Liver (tissue), 3 donors: Measurements from ENCODE around the gene EGF.

Source experiments
- EGR1 ChIP-seq, 2 donors: IDR thresholded peaks; 2 replicates each; pipeline ENCODE4 v1.6.1; 2016 to 2018; ENCODE audit warnings: antibody characterized with exemption in 2 of 2, low read depth in 2 of 2
- GABPA ChIP-seq, 2 donors: IDR thresholded peaks in 1 of 2; conservative IDR thresholded peaks in 1 of 2; 2 replicates each; pipeline ENCODE4 v1.6.1; 2016; ENCODE audit warnings: antibody characterized with exemption in 2 of 2, mild to moderate bottlenecking in 1 of 2, moderate library complexity in 1 of 2
- RAD21 ChIP-seq, 2 donors: IDR thresholded peaks; 2 replicates each; pipeline ENCODE4 v1.6.1; 2016; ENCODE audit warnings: antibody characterized with exemption in 2 of 2, mild to moderate bottlenecking in 2 of 2
- REST ChIP-seq: IDR thresholded peaks from 2 replicates; pipeline ENCODE4 v1.6.1; 2016; ENCODE audit warnings: antibody characterized with exemption, mild to moderate bottlenecking
- TAF1 ChIP-seq: conservative IDR thresholded peaks from 2 replicates; pipeline ENCODE4 v1.6.1; 2016; ENCODE audit warnings: antibody characterized with exemption, mild to moderate bottlenecking
- YY1 ChIP-seq: IDR thresholded peaks from 2 replicates; pipeline ENCODE4 v1.6.1; 2016; ENCODE audit warnings: antibody characterized with exemption, mild to moderate bottlenecking
- TF ChIP-seq, protein P1 (sequence below): IDR thresholded peaks from 2 replicates; pipeline ENCODE4 v1.6.1; 2016; ENCODE audit warnings: antibody characterized with exemption
- TF ChIP-seq, protein P2 (sequence below): fragments of 150-350 bp; IDR thresholded peaks from 2 replicates; pipeline ENCODE4 v1.5.1; 2017; ENCODE audit warnings: improper control_type of control experiment, low read depth, low read length; ENCODE audit not compliant: missing input control
- donor health status: healthy.
- donor health status: healthy.

GRCh38 chr4:109998867-109999584 is 86.3 kb downstream of the EGF start:
- TF ChIP-seq, protein P1, sequence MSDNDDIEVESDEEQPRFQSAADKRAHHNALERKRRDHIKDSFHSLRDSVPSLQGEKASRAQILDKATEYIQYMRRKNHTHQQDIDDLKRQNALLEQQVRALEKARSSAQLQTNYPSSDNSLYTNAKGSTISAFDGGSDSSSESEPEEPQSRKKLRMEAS = no peak
- TF ChIP-seq, protein P2, sequence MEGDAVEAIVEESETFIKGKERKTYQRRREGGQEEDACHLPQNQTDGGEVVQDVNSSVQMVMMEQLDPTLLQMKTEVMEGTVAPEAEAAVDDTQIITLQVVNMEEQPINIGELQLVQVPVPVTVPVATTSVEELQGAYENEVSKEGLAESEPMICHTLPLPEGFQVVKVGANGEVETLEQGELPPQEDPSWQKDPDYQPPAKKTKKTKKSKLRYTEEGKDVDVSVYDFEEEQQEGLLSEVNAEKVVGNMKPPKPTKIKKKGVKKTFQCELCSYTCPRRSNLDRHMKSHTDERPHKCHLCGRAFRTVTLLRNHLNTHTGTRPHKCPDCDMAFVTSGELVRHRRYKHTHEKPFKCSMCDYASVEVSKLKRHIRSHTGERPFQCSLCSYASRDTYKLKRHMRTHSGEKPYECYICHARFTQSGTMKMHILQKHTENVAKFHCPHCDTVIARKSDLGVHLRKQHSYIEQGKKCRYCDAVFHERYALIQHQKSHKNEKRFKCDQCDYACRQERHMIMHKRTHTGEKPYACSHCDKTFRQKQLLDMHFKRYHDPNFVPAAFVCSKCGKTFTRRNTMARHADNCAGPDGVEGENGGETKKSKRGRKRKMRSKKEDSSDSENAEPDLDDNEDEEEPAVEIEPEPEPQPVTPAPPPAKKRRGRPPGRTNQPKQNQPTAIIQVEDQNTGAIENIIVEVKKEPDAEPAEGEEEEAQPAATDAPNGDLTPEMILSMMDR = peak; percentile 82
- TF ChIP-seq RAD21 (IDR thresholded peaks at IDR 0.05) (peak; percentile 88 to 89), GABPA (IDR thresholded peaks at IDR 0.05 in 1 of 2, conservative IDR thresholded peaks at IDR 0.05 in 1 of 2) (no peak), REST (no peak), EGR1 (IDR thresholded peaks at IDR 0.05; ENCODE audit: low read depth in 2 of 2) (no peak), YY1 (no peak), TAF1 (no peak)
